Hematopoietic multipotent progenitor cell treated with erythropoietin and hydrocortisone succinate and interleukin-3 and kit ligand, for 17 days (in vitro differentiated cells): Measurements from ENCODE around the gene SEC11C.
"Not testable (repeated sequence)": the region's sequence is repeated elsewhere in the genome, so short reads cannot be mapped to it uniquely, and the experiment has no call there.

ENCODE experiments used
- DNase-seq: peaks from one replicate; pipeline ENCODE4 v3.0.0-alpha.2; 2015; ENCODE audit warnings: low spot score

Gene SEC11C

DNA sequence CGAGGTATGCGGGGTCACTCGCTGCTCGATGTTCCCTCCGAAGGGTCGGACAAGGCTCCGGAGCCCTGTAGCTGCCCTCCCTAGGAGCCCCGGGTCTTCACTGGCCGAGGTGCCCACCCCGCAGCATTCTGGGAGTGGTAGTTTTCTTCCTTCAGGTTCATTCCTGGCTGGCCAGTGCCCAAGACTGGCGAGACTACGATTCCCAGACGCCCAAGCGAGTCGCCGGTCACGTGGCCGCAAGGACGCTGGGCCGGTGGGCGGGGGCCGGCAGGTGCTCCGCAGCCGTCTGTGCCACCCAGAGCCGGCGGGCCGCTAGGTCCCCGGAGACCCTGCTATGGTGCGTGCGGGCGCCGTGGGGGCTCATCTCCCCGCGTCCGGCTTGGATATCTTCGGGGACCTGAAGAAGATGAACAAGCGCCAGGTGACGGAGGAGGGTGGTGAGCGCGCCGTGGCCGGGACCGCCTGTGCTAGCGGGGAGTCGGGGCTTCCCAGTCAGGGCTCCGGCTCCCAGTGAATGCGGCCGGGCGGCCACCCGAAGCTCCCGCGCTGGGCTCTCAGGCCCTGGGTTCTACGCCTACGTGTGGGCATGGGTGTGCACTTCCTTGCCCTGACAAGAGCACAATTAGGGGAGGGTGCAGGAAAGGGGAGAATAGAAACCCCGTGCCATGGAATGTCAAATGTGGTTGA, at the start of gene SEC11C:
Gene SEC11C (plus strand): TSS at position 270 of the 687 bp plus-strand sequence. CDS start 65 bp downstream, at position 335.
- DNase-seq = peak; percentile 95

DNA sequence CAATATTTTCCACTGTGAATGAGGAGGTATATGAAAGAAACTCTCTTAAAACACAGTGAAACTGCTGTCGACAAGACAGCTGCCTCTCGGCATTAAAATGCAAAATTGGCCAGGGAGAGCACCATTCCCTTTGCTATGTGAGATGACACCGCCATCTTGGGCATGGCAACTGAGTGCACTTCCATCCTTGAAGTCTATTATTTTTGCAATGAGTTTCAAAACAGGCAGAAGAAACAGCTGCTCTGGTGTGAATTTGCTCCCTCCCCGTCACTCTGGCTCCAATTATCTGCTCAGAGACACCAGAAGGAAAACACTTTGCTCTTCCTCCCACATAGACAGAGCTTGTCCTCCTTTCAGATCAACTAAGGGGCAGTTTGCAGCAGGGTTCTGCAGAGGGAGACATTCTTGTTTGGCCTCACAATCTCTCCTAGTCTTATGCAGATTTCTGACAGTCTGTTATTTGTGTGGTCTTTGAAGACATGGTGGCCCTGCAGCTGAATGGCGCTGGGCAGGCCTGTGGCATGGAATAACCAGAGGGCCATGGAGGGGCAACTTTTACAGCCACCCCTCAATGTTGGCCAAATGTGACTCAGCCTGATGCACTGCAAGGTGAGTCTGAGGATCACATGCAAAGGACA, 48.6 kb upstream of the SEC11C start:
- DNase-seq = no peak

DNA sequence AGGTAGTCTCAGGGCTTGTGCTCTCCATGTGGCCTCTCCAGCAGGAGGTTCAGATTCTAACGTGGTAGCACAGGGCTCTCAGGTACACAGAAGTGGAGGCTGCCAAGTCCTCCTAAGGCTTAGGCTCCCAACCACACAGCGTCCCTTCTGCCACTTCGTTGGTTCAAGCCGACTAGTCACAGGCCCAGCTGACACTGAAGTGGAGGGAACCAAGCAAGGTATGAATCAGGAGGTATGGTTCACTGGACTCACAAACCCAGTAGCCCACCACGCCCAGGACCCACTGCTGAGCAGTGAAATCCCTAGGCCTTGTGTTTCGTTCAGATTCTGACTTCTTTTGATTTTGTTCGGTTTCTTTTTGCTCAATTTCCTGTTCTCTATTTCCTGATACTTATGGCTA, 46.0 kb upstream of the SEC11C start:
- DNase-seq = no peak

DNA sequence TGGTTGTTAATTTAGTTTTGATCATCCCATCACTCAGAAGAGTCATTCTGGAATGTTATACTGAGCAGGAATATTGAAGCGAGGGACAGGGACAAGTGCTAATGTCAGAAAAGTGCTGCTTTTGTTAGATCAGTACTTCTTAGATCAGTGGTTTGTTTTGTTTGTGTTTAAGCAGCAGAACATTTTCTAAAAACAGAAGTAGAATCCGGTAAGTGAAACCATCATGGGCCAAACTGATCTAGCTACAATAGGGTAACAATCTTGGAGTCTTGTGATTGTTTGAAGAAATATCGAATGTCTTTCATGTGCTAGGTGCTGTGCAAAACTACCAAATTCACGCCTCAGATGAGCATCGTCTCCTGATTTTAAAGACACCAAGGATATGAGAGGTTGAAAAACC, 45.1 kb upstream of the SEC11C start:
- DNase-seq = no peak

DNA sequence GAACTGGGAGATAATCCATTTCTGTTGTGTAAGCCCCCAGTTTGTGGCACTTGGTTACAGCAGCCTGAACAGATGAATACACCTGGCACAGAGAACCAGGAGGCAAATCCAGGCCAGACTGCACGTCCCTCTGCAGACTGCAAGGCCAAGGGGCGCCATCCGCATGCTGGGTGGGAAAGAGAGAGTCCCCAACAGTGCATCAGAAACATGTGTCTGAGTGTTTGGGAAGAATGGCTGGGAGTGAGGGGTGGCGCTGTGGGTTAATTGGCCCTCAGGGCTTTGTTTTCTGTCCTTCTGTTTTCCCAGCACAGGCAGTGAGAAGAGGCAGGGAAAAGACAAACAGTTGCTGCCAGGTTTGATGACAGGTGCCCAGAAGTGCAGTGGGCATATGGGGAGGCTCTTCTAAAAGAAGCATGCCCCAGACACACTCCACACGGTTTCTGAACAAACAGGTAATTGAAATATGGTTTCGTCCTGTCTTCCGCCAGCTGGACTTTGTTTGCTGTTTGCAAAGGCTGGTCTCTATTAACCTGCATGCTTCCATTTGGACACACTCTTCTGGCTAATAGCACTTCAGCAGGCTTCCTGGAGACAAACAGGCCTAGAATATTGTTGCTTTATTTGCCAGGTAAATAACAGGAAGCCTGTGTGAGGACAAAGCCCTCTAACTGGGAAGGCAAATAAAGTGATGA, 43.4 kb upstream of the SEC11C start:
- DNase-seq = no peak

DNA sequence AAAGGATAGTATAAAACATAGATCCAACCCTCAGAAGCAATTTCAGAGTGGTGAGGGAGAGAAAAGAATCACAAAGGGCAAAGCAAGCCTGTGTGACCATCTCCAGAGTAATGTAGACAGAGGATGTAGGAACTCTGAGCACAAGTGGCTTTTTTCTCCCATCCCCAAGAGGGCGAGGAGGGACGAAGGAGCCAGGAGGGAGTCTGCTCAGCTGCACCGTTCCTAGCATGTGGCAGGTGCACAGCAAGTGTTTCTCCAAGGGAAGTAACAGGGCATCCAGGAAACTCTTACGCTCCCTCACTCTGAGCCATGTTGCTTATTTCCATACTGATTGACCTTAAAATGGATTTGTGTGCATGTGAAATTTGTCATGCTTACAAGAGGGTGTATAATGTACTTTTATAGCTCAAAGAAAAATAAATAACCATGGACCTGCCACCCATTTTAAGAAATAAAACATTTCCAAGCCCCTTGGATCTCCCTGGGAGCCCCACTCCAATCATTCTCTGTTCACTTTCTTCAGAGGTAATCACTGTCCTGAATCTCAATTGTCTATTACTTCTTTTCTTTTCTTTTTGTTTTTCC, 37.8 kb upstream of the SEC11C start:
- no peak for DNase-seq

DNA sequence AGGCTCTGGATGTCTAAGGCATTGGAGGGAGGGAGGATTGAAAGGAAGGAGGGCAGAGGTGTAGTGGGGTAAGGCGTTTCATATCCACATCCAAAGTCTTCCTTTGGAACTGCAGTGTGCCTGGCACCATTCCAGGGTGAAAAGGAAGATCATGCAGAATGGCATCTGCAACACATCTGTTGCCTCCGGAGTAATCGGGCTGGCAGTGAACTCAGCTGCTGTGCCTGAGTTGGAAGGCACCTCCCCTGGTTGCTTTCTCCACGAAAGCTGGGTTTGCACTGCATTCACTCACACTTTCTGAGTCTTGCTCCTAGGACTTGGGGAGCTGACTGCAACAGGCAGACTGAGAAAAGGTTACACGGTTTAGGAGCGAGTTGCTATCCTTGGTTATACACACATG, 30.3 kb upstream of the SEC11C start:
- DNase-seq = no peak

DNA sequence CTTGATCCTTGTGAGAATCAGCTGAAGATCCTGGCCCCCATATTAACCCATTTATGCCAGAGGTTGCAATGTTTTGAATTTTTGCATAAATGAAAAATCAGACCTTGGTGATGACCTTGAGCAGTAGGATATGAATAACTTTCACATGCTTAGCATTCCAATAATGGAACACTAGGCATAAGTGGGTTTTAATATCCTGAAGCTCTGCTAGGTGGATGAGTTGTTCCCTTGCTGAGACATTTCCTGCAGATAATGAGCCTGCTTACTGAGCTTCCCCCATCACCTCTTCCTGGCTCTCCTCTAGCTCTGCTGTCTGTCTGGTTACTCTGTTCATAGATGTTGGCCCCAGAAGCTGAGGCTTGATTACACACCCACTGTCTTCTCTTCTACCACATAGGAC, 25.5 kb upstream of the SEC11C start:
- DNase-seq = no peak

DNA sequence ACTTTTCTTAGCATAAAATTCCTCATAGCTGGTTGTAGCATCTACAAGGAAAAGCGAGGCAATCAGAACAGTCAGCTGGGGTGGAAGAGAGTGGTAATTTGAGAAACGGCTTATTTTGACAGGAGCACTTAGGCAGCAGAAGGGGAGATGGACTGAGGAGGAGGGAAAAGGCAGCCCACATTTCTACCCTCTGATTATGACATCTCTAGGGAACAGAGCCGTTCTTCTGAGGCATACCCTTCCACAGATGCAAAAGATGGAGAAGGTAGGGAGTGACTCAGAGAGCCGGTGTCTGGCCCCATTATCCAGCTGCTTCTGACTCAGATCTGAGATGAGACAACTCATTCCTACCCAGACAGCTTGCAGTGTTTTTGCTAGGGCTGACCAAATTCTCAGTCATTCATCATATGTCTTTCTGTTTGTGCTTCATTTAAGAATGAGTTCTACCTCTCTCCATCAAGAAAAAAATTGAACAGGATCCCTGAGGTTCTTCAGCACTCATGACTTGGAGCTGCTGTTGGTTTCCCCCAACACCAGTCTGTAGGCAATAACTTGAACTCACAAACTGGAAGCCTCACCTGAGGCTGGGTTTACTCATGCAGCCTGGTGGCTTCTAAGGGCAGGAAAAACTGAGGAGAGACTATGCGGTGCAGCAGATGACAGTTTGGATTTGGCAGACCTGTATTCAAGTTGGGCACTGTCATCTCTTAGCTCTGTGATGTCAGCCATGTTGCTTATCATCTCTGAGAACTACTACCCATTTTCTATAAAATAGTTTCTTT, 15.9 kb upstream of the SEC11C start:
- no peak for DNase-seq

DNA sequence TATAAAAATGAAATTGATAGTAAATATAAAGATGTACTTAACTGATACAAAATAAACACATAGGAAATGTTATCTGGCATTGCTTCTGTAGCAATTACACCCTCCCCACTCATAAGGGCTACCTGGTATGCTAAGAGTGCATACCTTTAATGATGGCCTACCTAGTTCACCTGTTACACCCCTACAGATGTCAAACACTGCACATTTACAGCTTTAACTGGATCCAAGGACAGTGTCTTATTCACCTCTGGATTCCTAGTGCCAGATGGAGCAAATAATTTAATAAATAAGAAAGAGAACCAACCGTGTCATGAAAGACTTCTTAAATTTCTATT, 15.3 kb upstream of the SEC11C start:
- no peak for DNase-seq

DNA sequence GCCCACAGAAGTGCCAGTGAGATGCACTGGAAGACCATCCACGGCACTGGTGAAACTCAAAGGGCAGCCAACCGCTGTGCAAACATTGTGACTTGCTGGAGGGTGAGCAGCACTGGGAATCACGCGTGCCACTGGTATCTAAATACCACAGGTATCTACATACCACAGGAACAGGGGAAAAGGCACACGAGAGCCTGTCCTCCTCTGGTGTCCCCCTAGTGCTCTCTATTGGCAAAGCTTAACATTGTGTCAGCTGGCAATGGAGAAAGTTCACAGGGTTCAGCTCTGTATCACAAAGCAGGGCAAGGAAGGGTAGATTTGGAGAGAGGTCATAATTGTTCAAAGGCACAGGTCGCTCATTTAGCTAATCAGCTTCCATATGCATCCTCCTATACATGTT, 12.6 kb upstream of the SEC11C start:
- no peak for DNase-seq

DNA sequence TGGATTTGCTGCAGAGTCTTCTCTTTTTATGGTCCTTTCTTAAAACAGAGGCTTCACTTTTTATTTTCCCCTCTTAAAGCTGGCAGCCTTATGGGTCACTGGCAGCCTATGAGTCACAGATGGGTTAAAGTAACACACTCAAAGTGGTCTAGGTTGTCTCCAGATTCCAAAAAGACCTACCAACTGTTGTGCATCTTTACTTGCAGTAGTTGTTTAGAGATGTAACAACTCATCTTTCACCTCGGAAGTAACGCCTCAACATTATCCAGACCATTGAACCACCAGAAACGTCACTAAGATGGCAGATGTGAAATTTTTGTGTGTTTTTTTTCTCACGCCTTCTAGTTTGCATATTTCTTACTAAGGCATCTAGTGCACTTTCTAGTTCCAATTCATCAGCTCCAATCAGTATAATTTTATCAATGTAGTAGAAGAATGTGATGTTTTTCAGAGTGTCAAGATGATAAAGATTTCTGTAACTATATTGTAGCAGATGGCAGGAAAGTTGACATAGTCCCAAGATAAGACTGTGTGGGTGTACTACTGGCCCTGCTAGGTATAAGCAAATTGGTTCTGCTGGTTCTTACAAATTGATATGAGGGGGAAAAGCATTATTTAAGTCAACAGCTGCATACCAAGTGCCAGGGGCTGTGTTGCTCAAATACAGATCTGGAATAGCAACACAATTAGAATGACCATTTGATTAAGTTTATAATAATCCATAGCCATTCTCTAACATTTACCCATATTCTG, 9.6 kb upstream of the SEC11C start:
- no peak for DNase-seq

DNA sequence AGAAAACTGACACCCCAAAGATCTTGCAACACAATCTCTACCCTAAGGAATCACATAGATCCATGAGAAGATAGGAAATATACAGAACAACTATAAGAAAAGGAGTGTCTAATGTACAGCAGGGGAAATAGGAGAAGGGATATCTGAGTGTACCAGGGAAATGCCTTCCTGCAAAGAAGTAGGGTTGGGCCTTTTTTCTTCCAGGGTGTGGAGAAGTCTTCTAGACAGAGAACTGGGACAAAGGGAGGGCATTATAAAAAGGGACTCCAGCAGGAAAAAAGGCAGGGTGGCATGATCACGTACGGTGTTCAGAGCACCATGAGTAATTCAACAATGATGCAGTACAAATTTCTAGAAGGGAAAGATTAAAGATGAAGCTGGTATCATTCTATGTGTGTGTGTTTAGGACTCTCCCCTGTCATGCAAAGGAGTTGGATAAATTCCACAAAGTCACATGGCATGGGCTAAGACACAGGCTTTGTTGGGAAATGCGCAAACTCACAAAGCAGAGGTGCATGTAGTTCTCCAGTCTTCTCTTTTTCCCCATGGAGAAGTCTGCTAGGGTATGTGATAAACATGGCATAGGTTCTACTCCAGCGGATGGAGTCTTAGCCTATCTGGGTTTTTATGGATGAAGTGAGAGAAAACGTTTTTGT, 6.7 kb upstream of the SEC11C start:
- DNase-seq = no peak

DNA sequence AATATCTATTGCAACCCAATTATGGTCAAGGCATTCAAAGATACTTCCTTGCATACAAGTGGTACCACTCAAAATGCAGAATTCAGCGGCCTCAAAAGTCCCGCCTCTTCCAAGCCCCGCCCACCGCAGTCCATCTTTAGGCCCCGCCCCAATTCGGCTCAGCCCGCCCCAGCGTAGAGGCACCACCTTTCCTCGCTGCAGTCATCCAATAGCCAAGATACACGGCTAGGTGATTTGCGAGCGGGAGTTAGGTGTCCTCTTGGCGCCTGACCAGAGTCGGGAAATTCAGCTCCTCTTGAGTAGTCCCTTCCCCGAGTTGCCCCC, 431 bp upstream of the SEC11C start:
- peak; percentile 91 for DNase-seq

DNA sequence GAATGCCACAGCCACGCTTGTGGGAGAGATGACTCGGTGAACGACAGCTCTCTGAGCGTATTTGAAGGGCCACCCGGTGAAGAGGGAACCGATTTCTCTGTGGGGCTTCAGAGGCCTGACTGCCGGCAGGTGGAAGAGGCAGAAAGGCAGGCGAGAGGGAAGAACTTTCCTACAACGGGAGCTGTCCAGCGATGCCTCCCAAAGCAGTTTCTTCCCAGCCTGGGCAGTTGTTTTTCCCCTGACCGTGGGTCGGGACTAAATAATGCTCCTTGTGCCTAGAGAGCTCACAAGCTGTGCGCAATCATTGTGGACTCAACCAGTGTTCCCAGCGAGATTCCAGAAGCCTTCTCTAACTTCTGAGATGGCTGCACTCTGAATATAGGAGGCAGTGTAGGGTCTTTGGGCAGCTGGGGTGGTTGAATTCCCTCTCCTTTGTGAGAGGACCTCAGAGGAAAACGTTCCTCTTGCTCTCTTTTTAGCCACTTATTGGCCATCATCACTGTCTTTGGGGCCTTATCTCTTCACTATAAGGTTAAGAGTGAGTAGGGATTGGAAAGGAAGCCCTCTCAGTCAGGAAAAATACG, 710 bp downstream of the SEC11C start:
- DNase-seq = peak; percentile 6

DNA sequence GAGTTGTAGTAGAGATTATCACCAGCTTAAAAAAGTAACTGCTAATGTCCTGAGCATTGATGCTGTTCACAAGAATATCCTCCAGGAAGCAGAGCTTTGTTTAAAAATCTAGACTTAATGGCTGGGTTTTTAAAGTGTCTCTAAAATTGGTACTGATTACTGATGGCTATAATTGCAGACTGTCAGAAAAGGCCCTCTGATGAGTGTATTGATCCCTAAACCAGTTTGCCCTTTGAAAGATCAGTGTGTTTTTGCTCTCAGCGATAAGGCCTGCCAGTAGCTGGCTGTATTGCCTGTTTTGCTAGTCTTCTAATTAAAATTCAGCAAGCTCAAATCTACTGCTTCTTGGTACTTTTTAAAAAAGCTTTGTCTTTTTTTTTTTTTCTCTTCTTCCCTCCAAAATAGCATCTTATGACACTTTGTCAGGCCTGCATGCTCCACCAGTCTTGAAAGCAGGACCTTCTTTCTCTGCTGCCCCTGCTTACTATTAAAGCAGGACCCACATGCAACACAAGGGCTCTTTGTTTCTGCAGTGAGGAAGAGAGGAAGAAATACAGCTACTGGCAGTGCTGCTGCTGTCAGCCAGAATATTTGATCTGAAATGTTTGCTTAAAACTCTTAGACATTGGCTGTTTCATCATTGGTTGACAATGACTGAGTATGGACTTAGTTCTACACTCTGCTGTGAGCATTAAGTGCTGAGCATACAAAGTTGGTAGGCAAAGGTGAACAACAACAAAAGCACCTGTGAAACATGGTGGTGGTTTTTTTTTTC, 1.8 kb downstream of the SEC11C start:
- DNase-seq = no peak

DNA sequence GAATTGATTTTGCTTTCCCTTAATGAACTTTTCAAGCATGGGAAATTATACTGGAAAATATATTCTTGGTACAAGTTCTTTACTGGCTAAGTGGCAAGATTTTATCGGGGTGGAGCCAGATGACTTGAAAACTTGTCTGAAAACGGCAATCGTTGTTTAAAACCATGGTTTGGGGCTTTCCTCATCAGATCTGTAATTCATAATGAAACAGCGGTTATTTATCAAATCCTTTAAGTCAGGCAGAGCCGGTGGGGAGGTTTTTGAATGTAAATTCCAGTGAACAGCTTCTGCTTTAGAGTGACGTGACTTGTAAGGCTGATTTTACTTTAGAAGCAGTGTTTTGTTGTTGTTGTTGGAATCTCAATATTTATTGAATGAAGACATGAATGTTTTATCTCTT, 2.6 kb downstream of the SEC11C start:
- no peak for DNase-seq

DNA sequence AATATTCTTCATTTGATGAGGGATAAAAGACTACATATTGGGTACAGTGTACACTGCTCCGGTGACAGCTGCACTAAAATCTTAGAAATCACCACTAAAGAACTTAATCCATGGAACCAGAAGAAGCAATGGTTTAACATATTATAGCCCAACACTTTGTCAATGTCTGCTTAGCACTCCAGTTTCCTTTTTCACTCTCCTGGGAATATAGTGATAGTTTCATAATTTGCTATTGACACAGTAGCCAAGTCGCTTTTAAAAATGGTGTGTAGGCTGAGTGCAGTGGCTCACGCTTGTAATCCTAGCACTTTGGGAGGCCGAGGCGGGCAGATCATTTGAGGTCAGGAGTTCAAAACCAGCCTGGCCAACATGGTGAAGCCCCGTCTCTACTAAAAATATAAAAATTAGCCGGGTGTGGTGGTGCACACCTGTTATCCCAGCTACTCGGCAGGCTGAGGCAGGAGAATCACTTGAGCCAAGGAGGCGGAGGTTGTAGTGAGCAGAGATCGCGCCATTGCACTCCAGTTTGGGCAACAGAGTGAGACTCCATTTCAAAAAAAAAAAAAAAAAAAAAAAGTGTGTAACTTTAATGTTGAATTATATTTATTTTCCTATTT, 3.2 kb downstream of the SEC11C start:
- not testable (repeated sequence) for DNase-seq

DNA sequence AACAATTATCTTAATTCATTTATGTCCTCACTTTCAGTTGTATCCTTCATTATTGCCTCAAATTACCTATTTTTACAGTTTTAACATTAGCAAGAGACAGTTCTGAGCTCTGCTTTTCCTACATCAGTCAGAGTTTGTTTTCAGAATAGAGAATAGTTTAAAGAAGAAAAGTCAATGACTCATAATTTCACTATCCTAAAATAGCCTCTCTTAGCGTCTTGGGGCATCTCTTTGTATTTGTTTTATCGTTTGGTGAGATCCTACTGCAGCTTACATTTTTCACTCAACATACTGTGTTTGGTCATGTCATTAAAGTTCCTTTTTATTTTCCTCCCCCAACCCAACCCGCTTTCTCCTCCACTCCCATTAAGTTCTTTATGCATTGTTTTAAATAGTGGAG, 3.8 kb downstream of the SEC11C start:
- no peak for DNase-seq

DNA sequence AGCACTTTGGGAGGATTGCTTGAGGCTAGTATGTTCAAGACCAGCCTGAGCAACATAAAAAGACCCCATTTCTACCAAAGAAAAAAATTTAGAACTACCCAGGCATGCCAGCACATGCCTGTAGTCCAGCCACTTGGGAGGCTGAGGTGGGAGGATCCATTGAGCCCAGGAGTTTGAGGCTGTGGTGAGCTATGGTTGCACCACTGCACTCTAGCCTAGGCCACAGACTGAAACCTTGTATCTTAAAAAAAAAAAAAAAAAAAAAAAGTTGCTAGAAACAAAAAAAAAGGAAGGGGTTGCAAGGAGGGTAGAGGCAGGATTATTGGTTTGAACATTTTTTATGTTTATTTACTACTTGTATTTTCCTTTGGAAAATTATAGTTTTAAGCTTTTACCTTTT, 4.8 kb downstream of the SEC11C start:
- DNase-seq = no peak
